ENCODE data around the gene PRKCA.

PRKCA gene

GRCh38 chr17:66625311-66625767 lies 322.9 kb downstream of the PRKCA start:
- no peaks in the 10 kb centered on the region for H3K36me3 ChIP-seq (replicated peaks)
- no peak overlapping the region for H3K27ac ChIP-seq
- DNase-seq = no peak
- TF ChIP-seq CTCF (IDR thresholded peaks at IDR 0.05; ENCODE audit: low read depth, low read length, missing control alignments) = peak; percentile 31
- in situ Hi-C loops (cut with HindIII; ENCODE audit: low pct_ligation_motif_present, low sequenced_read_pairs) = no loop called here
- H3K27me3 ChIP-seq (replicated peaks) = no peaks in the 10 kb centered on the region
- no peak overlapping the region for H3K4me3 ChIP-seq (ENCODE audit: low read depth, low read length)

GRCh38 chr17:66627985-66628384 lies 325.6 kb downstream of the PRKCA start:
- Histone ChIP-seq H3K4me3 (ENCODE audit: low read depth, low read length) (no peak overlapping the region), H3K36me3 (replicated peaks) (no peaks in the 10 kb centered on the region), H3K27ac (no peak overlapping the region), H3K27me3 (replicated peaks) (no peaks in the 10 kb centered on the region)
- TF ChIP-seq CTCF (IDR thresholded peaks at IDR 0.05; ENCODE audit: low read depth, low read length, missing control alignments) = no peak
- DNase-seq = no peak
- in situ Hi-C loops (cut with HindIII; ENCODE audit: low pct_ligation_motif_present, low sequenced_read_pairs) = no loop called here

- Histone ChIP-seq H3K36me3 (replicated peaks) (no peaks in the 10 kb centered on the region), H3K27ac (no peak overlapping the region), H3K4me3 (ENCODE audit: low read depth, low read length) (no peak overlapping the region), H3K27me3 (replicated peaks) (no peaks in the 10 kb centered on the region)
- no peak for TF ChIP-seq CTCF (IDR thresholded peaks at IDR 0.05; ENCODE audit: low read depth, low read length, missing control alignments)
- in situ Hi-C loops (cut with HindIII; ENCODE audit: low pct_ligation_motif_present, low sequenced_read_pairs) = no loop called here
- no peak for DNase-seq
These were observed 327.3 kb downstream of the PRKCA start for GRCh38 chr17:66629762-66630161.

GRCh38 chr17:66630379-66630778 lies 328.0 kb downstream of the PRKCA start:
- Histone ChIP-seq H3K4me3 (ENCODE audit: low read depth, low read length) (no peak overlapping the region), H3K36me3 (replicated peaks) (no peaks in the 10 kb centered on the region), H3K27me3 (replicated peaks) (no peaks in the 10 kb centered on the region), H3K27ac (no peak overlapping the region)
- DNase-seq = no peak
- in situ Hi-C loops (cut with HindIII; ENCODE audit: low pct_ligation_motif_present, low sequenced_read_pairs) = no loop called here
- no peak for TF ChIP-seq CTCF (IDR thresholded peaks at IDR 0.05; ENCODE audit: low read depth, low read length, missing control alignments)

- DNase-seq = no peak
- H3K27me3 ChIP-seq (replicated peaks) = no peaks in the 10 kb centered on the region
- no peak for TF ChIP-seq CTCF (IDR thresholded peaks at IDR 0.05; ENCODE audit: low read depth, low read length, missing control alignments)
- H3K36me3 ChIP-seq (replicated peaks) = no peaks in the 10 kb centered on the region
- no peak overlapping the region for H3K4me3 ChIP-seq (ENCODE audit: low read depth, low read length)
- in situ Hi-C loops (cut with HindIII; ENCODE audit: low pct_ligation_motif_present, low sequenced_read_pairs) = no loop called here
- H3K27ac ChIP-seq = no peak overlapping the region
These were observed 328.5 kb downstream of the PRKCA start for GRCh38 chr17:66630828-66631472.

- H3K27ac ChIP-seq = no peak overlapping the region
- no peak overlapping the region for H3K4me3 ChIP-seq (ENCODE audit: low read depth, low read length)
- in situ Hi-C loops (cut with HindIII; ENCODE audit: low pct_ligation_motif_present, low sequenced_read_pairs) = no loop called here
- no peak for DNase-seq
- TF ChIP-seq CTCF (IDR thresholded peaks at IDR 0.05; ENCODE audit: low read depth, low read length, missing control alignments) = no peak
- H3K36me3 ChIP-seq (replicated peaks) = no peaks in the 10 kb centered on the region
- no peaks in the 10 kb centered on the region for H3K27me3 ChIP-seq (replicated peaks)
These were observed 330.3 kb downstream of the PRKCA start for GRCh38 chr17:66632731-66633130.

All from brain microvascular endothelial cell (primary cell).